AG08395 (cell line): ENCODE results near the gene IGFBP6.
"Not testable (repeated sequence)": the region's sequence is repeated elsewhere in the genome, so short reads cannot be mapped to it uniquely, and the experiment has no call there.

Experiments used
- DNase-seq: peaks from one replicate; pipeline ENCODE4 v3.0.0; 2012; ENCODE audit warnings: mixed read lengths, low spot score

IGFBP6 gene

DNA sequence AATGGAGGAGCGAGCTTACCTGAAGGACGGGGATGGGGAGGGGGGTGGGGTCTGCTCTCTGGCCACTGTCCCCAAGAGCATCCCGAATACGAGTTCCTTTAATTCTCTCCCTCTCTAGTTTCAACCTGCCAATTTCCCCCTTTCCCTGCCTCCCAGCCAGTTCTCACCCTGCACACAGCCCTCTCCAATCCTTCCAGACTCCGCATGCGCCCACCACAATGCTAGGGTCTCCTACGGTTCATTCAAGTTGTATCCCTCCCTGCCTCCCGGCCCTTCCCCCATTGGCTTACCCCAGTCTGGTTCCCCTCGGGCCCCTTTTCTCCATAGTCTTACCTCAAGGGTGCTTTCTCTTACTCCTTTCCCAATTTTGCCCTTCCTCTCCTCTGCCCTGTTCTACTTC lies 708 bp upstream of the IGFBP6 start:
- DNase-seq = no peak

- peak; percentile 26 for DNase-seq
Observed at GRCh38 chr12:53097207-53097563, 282 bp upstream of the IGFBP6 start.

DNA sequence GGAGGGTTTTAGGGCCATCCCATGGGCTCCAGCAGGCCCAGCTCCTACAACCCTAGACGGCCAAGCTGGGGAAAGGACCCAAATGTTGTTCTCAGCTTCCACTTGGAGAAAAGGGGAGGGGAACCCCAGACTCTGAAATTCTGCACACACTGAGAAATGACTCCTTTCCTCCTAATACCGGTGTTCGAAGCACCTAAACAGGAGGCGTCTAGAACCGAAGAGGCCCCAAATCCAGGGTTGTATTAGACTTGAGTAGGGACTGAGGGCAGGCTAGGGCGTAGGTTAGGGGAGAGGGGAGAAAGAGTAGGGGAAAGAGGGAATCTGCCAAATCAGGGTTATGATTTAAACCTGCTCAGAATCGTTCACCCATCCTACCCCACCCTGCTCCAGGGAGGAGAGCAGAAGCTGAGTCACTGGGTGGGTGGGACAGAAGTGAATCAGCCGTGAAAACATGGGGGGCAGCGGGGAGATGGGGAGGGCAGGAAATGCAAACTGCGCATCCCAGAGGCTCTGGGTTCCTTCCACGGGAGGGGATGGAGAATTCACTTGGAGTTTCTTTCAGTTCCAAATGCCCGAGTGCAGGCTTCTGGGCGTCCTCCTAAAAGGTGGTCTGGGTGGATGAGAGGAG lies 1.0 kb downstream of the IGFBP6 start:
- DNase-seq = peak; percentile 81

DNA sequence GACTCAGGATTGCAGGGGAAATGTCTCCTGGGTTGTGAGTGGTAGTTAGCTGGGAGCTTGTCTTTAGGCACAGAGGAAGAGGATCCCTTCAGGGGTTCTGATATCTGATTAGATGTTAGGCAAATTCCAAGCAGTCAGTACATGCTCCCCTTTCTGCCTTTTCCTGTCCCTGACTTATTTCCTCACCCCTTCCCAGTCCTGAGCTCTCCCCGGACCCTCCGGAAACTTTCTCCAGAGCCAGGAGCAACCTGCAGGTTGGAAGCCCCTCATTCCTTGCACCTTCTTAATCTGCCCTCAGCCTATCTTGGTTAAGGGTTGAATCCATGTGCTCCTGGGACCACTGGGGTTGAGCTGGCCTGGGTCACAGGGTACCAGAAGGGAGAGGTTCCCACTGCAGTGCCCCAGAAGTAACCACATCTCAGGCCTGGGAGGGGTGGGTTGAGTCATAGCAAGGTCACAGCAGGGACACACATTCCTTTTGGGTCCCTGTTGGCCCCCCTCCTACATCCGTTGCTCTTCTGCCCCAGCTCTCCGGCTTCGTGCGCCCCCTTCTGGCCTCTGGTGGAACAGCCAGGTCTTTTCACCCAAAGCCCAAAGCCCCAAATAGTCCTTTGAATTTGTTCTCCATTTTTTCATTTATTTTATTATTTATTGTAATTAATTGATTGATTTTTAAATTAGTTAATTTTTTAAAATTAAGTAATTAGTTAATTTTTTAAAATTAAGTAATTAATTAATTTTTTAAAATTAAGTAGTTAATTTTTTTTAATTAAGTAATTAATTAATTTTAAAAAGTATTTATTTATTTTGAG lies 1.8 kb downstream of the IGFBP6 start:
- peak; percentile 99 for DNase-seq

- no peak for DNase-seq
Observed at GRCh38 chr12:53100466-53101151, 3.1 kb downstream of the IGFBP6 start.

DNA sequence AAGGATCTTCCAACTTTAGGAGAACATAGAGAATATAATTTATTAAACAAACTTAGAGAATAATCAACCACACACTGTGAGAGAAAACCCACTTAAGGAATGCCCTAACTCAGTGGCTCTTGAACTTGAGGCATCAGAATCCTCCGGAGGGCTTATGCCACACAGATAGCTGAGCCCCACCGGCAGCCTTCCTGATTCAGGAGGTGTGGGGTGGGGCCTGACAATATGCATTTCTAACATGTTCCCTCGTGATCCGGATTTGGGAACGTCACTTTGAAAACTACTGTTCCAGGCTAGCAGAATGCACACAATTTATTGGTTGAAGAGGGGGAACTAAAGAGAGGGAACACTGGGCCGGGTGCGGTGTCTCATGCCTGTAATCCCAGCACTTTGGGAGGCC lies 3.8 kb downstream of the IGFBP6 start:
- DNase-seq = no peak

GRCh38 chr12:53101931-53102781 lies 4.7 kb downstream of the IGFBP6 start:
- no peak for DNase-seq

GRCh38 chr12:53102883-53103807 lies 5.7 kb downstream of the IGFBP6 start, which contains the start of gene SOAT2:
Gene SOAT2 (plus strand): TSS chr12:53103486. CDS start chr12:53103578, 92 bp downstream.
- no peak for DNase-seq

GRCh38 chr12:53103860-53104305 lies 6.4 kb downstream of the IGFBP6 start:
- no peak for DNase-seq

GRCh38 chr12:53105256-53105655 lies 7.8 kb downstream of the IGFBP6 start:
- no peak for DNase-seq

DNA sequence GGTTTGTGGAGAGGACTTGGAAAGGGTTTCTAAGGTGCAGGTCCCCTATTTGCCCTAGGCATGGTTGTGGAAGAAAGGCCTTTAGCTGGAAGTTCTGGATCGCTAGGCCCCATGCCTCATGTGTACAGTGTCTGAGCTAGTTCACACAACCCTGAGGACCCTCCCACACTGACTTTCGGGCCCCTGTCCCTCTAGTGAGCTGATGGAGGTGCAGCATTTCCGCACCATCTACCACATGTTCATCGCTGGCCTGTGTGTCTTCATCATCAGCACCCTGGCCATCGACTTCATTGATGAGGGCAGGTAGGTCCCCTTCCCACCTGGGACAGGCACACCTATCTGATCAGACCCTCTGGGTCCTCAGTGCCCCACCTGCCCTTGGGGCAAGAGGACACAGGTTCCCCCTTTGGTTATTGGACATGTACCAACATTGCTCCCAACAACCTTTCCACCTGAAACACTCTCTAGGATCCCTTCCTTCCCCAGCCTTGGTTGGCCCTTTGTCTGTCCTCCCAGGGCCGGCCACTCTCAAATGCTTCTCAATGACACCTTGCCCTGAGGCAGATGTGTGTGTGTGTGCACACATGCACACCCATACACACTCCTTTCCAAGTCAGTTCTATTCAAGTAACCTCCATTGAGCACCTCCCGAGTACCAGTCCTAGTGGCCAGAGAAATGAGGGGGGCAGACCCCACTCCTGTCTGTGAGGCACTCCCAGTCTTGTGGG lies 8.4 kb downstream of the IGFBP6 start:
- DNase-seq = no peak

GRCh38 chr12:53107122-53107521 lies 9.7 kb downstream of the IGFBP6 start:
- no peak for DNase-seq

- not testable (repeated sequence) for DNase-seq
Observed at GRCh38 chr12:53112431-53112830, 15.0 kb downstream of the IGFBP6 start.

GRCh38 chr12:53113136-53113705 lies 15.8 kb downstream of the IGFBP6 start:
- no peak for DNase-seq

- no peak for DNase-seq
Observed at GRCh38 chr12:53113951-53114350, 16.5 kb downstream of the IGFBP6 start.

GRCh38 chr12:53115112-53115890 lies 17.8 kb downstream of the IGFBP6 start:
- DNase-seq = no peak

- no peak for DNase-seq
Observed at GRCh38 chr12:53115891-53116648, 18.6 kb downstream of the IGFBP6 start.

- no peak for DNase-seq
Observed at GRCh38 chr12:53118751-53119300, 21.4 kb downstream of the IGFBP6 start.
